ENCODE results near the gene PCDHGA1.
A peak's percentile ranks its signal among the peaks of the same experiment; 100 is the strongest.

GRCh38 chr5:141524604-141525597 is 194.6 kb downstream of the PCDHGA1 start:
- peak; percentile 97 to 99 for TF ChIP-seq CTCF (IDR thresholded peaks at IDR 0.05)
- no peak for TF ChIP-seq POLR2A (IDR thresholded peaks at IDR 0.05)
